Smooth muscle cell of the brain vasculature (primary cell): Measurements from ENCODE around the gene PVRIG.
"Not testable (repeated sequence)": the region's sequence is repeated elsewhere in the genome, so short reads cannot be mapped to it uniquely, and the experiment has no call there.

Source experiments
- DNase-seq: peaks from one replicate; pipeline ENCODE4 v3.0.0-alpha.2; 2012; ENCODE audit warnings: low read depth, low spot score

PVRIG gene

GRCh38 chr7:100195222-100195621, 24.5 kb upstream of the PVRIG start:
- no peak for DNase-seq

- not testable (repeated sequence) for DNase-seq
Measured at GRCh38 chr7:100195901-100196322, 23.8 kb upstream of the PVRIG start.

- no peak for DNase-seq
Measured at GRCh38 chr7:100198266-100198665, 21.5 kb upstream of the PVRIG start.

GRCh38 chr7:100200693-100201092, 19.1 kb upstream of the PVRIG start:
- no peak for DNase-seq

- no peak for DNase-seq
Measured at GRCh38 chr7:100204454-100204853, 15.3 kb upstream of the PVRIG start.

GRCh38 chr7:100208911-100209408, 10.8 kb upstream of the PVRIG start:
- DNase-seq: no peak

- DNase-seq: no peak
Measured at GRCh38 chr7:100209493-100209892, 10.3 kb upstream of the PVRIG start.

- no peak for DNase-seq
Measured at GRCh38 chr7:100210805-100211204, 8.9 kb upstream of the PVRIG start.

- DNase-seq: no peak
Measured at GRCh38 chr7:100211342-100211780, 8.4 kb upstream of the PVRIG start.

- DNase-seq: no peak
Measured at GRCh38 chr7:100212631-100213286, 7.0 kb upstream of the PVRIG start.

GRCh38 chr7:100213672-100214071, 6.1 kb upstream of the PVRIG start:
- no peak for DNase-seq

GRCh38 chr7:100214356-100214755, 5.4 kb upstream of the PVRIG start:
- not testable (repeated sequence) for DNase-seq

GRCh38 chr7:100215895-100216294, 3.9 kb upstream of the PVRIG start:
- DNase-seq: no peak

- peak; percentile 9 for DNase-seq
Measured at GRCh38 chr7:100217934-100218333, 1.8 kb upstream of the PVRIG start.

- no peak for DNase-seq
Measured at GRCh38 chr7:100219271-100219737, 445 bp upstream of the PVRIG start.

- DNase-seq: no peak
Measured at GRCh38 chr7:100220586-100221230, 959 bp downstream of the PVRIG start.

GRCh38 chr7:100221231-100221718, 1.5 kb downstream of the PVRIG start:
- DNase-seq: no peak

GRCh38 chr7:100221767-100222444, 2.2 kb downstream of the PVRIG start:
- no peak for DNase-seq

- no peak for DNase-seq
Measured at GRCh38 chr7:100222445-100223132, 2.8 kb downstream of the PVRIG start.

GRCh38 chr7:100223376-100223927, 3.7 kb downstream of the PVRIG start:
- DNase-seq: not testable (repeated sequence)

- not testable (repeated sequence) for DNase-seq
Measured at GRCh38 chr7:100224891-100225290, 5.1 kb downstream of the PVRIG start.
